ENCODE data around the gene EMD.

The EMD gene

DNA sequence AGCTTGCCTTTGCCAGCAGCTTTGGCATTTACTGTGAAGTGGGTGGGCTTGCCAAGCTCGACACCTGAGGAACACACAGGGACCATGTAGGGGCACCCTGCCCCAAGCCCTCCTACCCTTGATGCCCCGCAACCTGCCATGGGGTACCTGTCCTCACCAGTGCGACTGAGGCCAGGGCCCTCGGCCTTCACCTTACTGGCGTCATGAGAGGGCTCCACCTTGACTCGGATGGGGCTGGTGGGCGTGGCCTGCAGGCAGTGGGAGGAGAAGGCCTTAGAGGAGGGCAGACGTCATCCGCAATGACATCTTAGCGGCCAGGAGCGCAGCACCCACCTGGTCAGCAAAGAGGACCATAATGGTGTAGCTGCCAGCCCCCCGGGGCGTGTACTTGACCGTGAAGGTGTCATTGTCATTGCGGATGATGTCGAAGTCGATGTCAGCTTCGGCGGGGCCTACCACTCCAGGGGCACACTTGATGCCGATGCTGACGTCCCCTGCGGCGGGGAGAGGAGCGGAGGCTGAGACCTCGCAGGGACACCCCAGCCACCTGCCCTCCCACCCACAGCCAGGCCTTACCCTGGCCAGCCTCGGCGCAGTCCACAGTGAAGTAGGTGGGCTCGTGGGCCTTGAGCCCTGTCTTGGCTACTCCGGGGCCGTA is 16.9 kb upstream of the EMD start:
- Histone ChIP-seq H4K20me1 (ENCODE audit: low read depth, low read length) (no peaks in the 10 kb centered on the region), H3K79me2 (ENCODE audit: insufficient read depth, low read length) (no peaks in the 10 kb centered on the region), H3K36me3 (ENCODE audit: low read length) (no peaks in the 10 kb centered on the region), H3K9me2 (replicated peaks; ENCODE audit: insufficient read depth, low read length) (no peaks in the 10 kb centered on the region), H3K9me3 (ENCODE audit: insufficient read depth, low read length) (no peaks in the 10 kb centered on the region), H3F3A (ENCODE audit: insufficient read depth) (no peaks in the 10 kb centered on the region), H3K27ac (ENCODE audit: low read depth, low read length) (no peak overlapping the region), H3K4me2 (ENCODE audit: low read depth, low read length, poor library complexity, severe bottlenecking) (no peak overlapping the region), H2AFZ (ENCODE audit: low read depth, low read length, severe bottlenecking) (no peak overlapping the region), H3K4me3 (ENCODE audit: insufficient read depth, low read length, poor library complexity, severe bottlenecking) (no peak overlapping the region), H3K9ac (ENCODE audit: low read length) (no peak overlapping the region), H3K27me3 (ENCODE audit: low read length) (no peaks in the 10 kb centered on the region)
- no peak for TF ChIP-seq EZH2phosphoT487 (conservative IDR thresholded peaks at IDR 0.05; ENCODE audit: low read length)
- TF ChIP-seq, protein P1, sequence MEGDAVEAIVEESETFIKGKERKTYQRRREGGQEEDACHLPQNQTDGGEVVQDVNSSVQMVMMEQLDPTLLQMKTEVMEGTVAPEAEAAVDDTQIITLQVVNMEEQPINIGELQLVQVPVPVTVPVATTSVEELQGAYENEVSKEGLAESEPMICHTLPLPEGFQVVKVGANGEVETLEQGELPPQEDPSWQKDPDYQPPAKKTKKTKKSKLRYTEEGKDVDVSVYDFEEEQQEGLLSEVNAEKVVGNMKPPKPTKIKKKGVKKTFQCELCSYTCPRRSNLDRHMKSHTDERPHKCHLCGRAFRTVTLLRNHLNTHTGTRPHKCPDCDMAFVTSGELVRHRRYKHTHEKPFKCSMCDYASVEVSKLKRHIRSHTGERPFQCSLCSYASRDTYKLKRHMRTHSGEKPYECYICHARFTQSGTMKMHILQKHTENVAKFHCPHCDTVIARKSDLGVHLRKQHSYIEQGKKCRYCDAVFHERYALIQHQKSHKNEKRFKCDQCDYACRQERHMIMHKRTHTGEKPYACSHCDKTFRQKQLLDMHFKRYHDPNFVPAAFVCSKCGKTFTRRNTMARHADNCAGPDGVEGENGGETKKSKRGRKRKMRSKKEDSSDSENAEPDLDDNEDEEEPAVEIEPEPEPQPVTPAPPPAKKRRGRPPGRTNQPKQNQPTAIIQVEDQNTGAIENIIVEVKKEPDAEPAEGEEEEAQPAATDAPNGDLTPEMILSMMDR (IDR thresholded peaks at IDR 0.05; ENCODE audit: insufficient read depth, low read length, poor library complexity, severe bottlenecking) = no peak

DNA sequence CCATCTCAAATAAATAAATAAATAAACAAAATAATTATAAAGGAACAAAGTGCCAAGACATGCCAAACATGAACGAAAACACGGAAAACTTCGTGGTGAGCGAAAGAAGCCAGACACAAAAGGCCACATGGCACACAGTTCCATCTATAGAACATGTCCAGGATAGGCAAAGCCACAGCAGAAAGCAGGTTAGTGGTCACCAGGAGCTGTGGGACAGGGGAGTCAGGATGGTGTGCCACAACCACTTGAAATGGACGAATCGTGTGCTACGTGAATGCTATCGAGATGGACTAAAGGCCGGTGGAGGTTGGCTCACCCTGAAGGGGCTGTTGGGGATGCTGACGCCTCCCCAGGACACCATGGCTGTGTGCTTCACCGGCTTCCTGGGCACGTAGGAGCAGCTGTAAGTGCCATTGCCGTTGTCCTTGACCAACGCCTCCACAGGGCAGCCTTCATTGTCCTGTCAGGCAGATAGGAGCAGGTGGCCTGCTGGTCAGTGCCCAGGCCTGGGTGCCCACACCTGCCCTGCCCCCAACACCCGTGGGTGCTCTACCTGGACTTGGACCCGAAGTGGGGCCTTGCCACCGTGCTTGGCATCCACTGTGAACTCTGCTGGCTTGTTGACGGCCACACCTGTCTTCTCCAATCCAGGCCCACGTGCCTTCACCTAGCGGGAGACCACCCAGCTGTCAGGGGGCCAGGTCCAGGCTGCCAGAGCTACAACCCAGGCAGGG is 15.2 kb upstream of the EMD start:
- no peaks in the 10 kb centered on the region for H3F3A ChIP-seq (ENCODE audit: insufficient read depth)
- H4K20me1 ChIP-seq (ENCODE audit: low read depth, low read length) = no peaks in the 10 kb centered on the region
- no peaks in the 10 kb centered on the region for H3K27me3 ChIP-seq (ENCODE audit: low read length)
- TF ChIP-seq, protein P1 (IDR thresholded peaks at IDR 0.05; ENCODE audit: insufficient read depth, low read length, poor library complexity, severe bottlenecking) = no peak
- TF ChIP-seq EZH2phosphoT487 (conservative IDR thresholded peaks at IDR 0.05; ENCODE audit: low read length) = no peak
- no peaks in the 10 kb centered on the region for H3K9me2 ChIP-seq (replicated peaks; ENCODE audit: insufficient read depth, low read length)
- H3K36me3 ChIP-seq (ENCODE audit: low read length) = no peaks in the 10 kb centered on the region
- no peak overlapping the region for H3K27ac ChIP-seq (ENCODE audit: low read depth, low read length)
- no peak overlapping the region for H3K9ac ChIP-seq (ENCODE audit: low read length)
- no peaks in the 10 kb centered on the region for H3K9me3 ChIP-seq (ENCODE audit: insufficient read depth, low read length)
- no peaks in the 10 kb centered on the region for H3K79me2 ChIP-seq (ENCODE audit: insufficient read depth, low read length)
- no peak overlapping the region for H3K4me2 ChIP-seq (ENCODE audit: low read depth, low read length, poor library complexity, severe bottlenecking)
- no peak overlapping the region for H2AFZ ChIP-seq (ENCODE audit: low read depth, low read length, severe bottlenecking)
- H3K4me3 ChIP-seq (ENCODE audit: insufficient read depth, low read length, poor library complexity, severe bottlenecking) = no peak overlapping the region

DNA sequence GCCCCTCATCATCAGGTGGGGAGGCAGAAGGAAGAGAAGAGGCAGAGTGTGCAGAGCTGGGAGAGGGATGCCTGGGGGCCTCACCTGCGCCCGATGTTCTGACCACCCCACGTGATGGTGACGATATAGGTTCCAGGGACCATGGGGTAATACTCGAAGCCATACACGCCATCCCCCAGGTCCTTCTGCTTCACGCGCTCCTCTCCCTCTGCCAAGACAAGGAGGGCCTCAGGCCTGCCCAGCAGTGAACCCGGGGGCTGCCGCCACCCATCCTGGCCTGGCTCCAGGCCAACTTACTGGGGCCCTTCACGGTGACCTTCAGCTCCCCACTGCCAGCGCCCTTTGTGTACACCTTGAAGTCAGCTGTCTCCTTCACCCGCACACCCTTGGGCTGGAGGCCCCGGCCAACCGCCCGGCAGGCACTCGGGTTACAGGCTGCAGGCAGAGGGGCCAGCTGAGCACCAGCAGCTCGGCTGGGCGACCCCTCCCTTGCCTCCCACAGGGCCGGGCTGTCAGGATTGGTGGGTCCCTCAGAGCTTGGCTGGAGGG is 14.0 kb upstream of the EMD start:
- no peaks in the 10 kb centered on the region for H3K36me3 ChIP-seq (ENCODE audit: low read length)

More for the DNA sequence above, 14.0 kb upstream of the EMD start:
- H3K27me3 ChIP-seq (ENCODE audit: low read length) = no peaks in the 10 kb centered on the region
- H3K4me2 ChIP-seq (ENCODE audit: low read depth, low read length, poor library complexity, severe bottlenecking) = no peak overlapping the region
- H3K4me3 ChIP-seq (ENCODE audit: insufficient read depth, low read length, poor library complexity, severe bottlenecking) = no peak overlapping the region
- H3K27ac ChIP-seq (ENCODE audit: low read depth, low read length) = no peak overlapping the region
- no peak overlapping the region for H2AFZ ChIP-seq (ENCODE audit: low read depth, low read length, severe bottlenecking)
- no peaks in the 10 kb centered on the region for H4K20me1 ChIP-seq (ENCODE audit: low read depth, low read length)
- H3F3A ChIP-seq (ENCODE audit: insufficient read depth) = no peaks in the 10 kb centered on the region
- no peak overlapping the region for H3K9ac ChIP-seq (ENCODE audit: low read length)
- TF ChIP-seq, protein P1 (IDR thresholded peaks at IDR 0.05; ENCODE audit: insufficient read depth, low read length, poor library complexity, severe bottlenecking) = no peak
- no peak for TF ChIP-seq EZH2phosphoT487 (conservative IDR thresholded peaks at IDR 0.05; ENCODE audit: low read length)
- H3K9me3 ChIP-seq (ENCODE audit: insufficient read depth, low read length) = no peaks in the 10 kb centered on the region
- 0 out of 2 replicates have a peak, but pooled peaks cover 5% of the 10 kb centered on the region for H3K79me2 ChIP-seq (ENCODE audit: insufficient read depth, low read length)
- no peaks in the 10 kb centered on the region for H3K9me2 ChIP-seq (replicated peaks; ENCODE audit: insufficient read depth, low read length)

All from SU-DHL-6 (cell line).